ENCODE data around the gene HAPLN2. TPM values are rescaled to one million over a fixed set of nuclear protein-coding genes. Genes with fewer than 3 reads are reported as not detected.
"Not testable (repeated sequence)": the region's sequence is repeated elsewhere in the genome, so short reads cannot be mapped to it uniquely, and the experiment has no call there.

HAPLN2 gene
- total RNA-seq, 1 donor from 2014 or later = not detected

DNA sequence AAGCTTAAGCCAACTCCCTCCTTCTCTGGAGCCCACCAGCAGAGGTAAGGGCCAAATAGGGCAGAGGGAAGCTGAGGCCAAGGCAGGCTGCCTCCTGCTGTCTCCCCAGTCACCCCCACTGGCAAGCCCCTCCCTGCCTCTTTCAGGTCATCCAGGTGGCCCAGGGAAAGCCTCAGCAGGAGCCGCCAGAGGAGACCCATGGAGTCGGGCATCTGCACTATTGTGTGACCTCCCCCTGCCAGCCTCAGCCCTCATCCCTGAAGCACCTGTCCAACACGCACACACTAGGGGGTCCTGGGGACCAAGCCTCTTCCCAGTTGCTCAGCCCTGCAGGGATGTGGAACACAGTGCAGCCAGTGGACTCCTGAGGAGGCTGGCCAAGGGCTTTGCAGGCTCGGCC, 32.9 kb upstream of the HAPLN2 start:
- H3K36me3 ChIP-seq = no peaks in the 10 kb centered on the region
- no peaks in the 10 kb centered on the region for H3K4me1 ChIP-seq
- H3K79me2 ChIP-seq (ENCODE audit: low read depth) = no peaks in the 10 kb centered on the region
- H3K9me3 ChIP-seq (ENCODE audit: low read depth) = no peaks in the 10 kb centered on the region
- no peaks in the 10 kb centered on the region for H3K27me3 ChIP-seq
- Mint-ChIP-seq H3K27ac (no peak overlapping the region), H3K36me3 (no peaks in the 10 kb centered on the region), H3K27me3 (ENCODE audit: insufficient read depth, low read depth) (peaks cover 13% of the 10 kb centered on the region), H3K4me1 (peaks cover 8% of the 10 kb centered on the region), H3K9me3 (no peaks in the 10 kb centered on the region), H3K4me3 (no peak overlapping the region)
- H2AFZ ChIP-seq (replicated peaks) = no peak overlapping the region
- H3K4me3 ChIP-seq = no peak overlapping the region
- H4K20me1 ChIP-seq (ENCODE audit: low read depth) = no peaks in the 10 kb centered on the region
- peaks cover 9% of the 10 kb centered on the region for H3F3A ChIP-seq (ENCODE audit: low read depth)
- H3K4me2 ChIP-seq = no peak overlapping the region
- no peak overlapping the region for H3K27ac ChIP-seq
- H3K9ac ChIP-seq = no peak overlapping the region
- DNase-seq (ENCODE audit: low spot score) = no peak
- no peak for TF ChIP-seq EZH2phosphoT487 (IDR thresholded peaks at IDR 0.05)
- TF ChIP-seq, protein P1, sequence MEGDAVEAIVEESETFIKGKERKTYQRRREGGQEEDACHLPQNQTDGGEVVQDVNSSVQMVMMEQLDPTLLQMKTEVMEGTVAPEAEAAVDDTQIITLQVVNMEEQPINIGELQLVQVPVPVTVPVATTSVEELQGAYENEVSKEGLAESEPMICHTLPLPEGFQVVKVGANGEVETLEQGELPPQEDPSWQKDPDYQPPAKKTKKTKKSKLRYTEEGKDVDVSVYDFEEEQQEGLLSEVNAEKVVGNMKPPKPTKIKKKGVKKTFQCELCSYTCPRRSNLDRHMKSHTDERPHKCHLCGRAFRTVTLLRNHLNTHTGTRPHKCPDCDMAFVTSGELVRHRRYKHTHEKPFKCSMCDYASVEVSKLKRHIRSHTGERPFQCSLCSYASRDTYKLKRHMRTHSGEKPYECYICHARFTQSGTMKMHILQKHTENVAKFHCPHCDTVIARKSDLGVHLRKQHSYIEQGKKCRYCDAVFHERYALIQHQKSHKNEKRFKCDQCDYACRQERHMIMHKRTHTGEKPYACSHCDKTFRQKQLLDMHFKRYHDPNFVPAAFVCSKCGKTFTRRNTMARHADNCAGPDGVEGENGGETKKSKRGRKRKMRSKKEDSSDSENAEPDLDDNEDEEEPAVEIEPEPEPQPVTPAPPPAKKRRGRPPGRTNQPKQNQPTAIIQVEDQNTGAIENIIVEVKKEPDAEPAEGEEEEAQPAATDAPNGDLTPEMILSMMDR (IDR thresholded peaks at IDR 0.05) = no peak
- no peak for TF ChIP-seq EZH2 (IDR thresholded peaks at IDR 0.05)

DNA sequence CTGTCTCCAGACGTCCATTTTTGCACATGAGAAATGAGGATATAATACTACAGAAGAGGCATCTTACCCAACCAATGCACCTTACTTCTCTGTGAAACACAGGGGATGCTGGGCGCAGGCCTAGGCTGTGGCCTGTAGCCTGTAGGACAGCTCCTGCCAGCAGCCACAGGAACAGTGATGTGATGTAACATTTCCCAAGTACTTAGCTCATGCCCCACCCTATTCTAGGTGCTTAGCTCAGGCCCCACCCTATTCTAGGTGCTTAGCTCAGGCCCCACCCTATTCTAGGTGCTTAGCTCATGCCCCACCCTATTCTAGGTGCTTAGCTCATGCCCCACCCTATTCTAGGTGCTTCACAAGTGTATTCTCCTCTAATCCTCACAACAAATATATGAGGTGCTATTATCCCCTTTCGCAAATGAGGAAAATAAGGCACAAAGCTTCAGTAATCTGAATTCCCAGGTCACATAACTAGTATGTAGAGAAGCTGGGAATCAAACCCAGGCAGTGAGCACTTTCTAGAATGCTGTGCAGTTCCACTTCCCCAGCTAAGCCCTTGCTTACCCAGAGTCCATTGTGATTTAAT, 32.2 kb upstream of the HAPLN2 start:
- peaks cover 13% of the 10 kb centered on the region for H3K27me3 Mint-ChIP-seq (ENCODE audit: insufficient read depth, low read depth)
- Histone ChIP-seq H3K9ac (no peak overlapping the region), H3K4me2 (no peak overlapping the region), H3K27me3 (no peaks in the 10 kb centered on the region), H3K27ac (no peak overlapping the region), H3K9me3 (ENCODE audit: low read depth) (no peaks in the 10 kb centered on the region), H3F3A (ENCODE audit: low read depth) (peaks cover 11% of the 10 kb centered on the region), H4K20me1 (ENCODE audit: low read depth) (no peaks in the 10 kb centered on the region), H2AFZ (replicated peaks) (no peak overlapping the region), H3K79me2 (ENCODE audit: low read depth) (peaks cover 3% of the 10 kb centered on the region), H3K4me3 (no peak overlapping the region), H3K4me1 (no peaks in the 10 kb centered on the region), H3K36me3 (no peaks in the 10 kb centered on the region)
- H3K36me3 Mint-ChIP-seq = no peaks in the 10 kb centered on the region
- H3K27ac Mint-ChIP-seq = no peak overlapping the region
- no peak for DNase-seq (ENCODE audit: low spot score)
- TF ChIP-seq EZH2phosphoT487 (IDR thresholded peaks at IDR 0.05) (no peak), EZH2 (IDR thresholded peaks at IDR 0.05) (no peak)
- TF ChIP-seq, protein P1 (IDR thresholded peaks at IDR 0.05) = no peak
- no peak overlapping the region for H3K4me3 Mint-ChIP-seq
- H3K4me1 Mint-ChIP-seq = peaks cover 9% of the 10 kb centered on the region
- H3K9me3 Mint-ChIP-seq = no peaks in the 10 kb centered on the region

DNA sequence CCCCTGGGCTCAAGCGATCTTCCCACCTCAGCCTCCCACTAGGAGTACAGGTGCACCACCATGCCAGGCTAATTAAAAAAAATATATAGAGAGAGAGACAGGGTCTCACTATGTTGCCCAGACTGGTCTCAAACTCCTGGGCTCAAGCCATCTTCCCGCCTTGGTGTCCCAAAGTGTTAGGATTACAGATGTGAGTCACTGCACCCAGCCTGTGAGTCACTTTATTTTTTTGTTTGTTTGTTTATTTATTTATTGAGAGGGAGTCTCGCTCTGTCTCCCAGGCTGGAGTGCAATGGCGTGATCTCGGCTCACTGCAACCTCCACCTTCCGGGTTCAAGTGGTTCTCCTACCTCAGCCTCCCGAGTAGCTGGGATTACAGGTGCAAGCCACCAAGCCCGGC, 31.3 kb upstream of the HAPLN2 start:
- H3K27me3 Mint-ChIP-seq (ENCODE audit: insufficient read depth, low read depth) = peaks cover 12% of the 10 kb centered on the region
- H3K36me3 Mint-ChIP-seq, H3K4me2 ChIP-seq: not testable (repeated sequence)

DNA sequence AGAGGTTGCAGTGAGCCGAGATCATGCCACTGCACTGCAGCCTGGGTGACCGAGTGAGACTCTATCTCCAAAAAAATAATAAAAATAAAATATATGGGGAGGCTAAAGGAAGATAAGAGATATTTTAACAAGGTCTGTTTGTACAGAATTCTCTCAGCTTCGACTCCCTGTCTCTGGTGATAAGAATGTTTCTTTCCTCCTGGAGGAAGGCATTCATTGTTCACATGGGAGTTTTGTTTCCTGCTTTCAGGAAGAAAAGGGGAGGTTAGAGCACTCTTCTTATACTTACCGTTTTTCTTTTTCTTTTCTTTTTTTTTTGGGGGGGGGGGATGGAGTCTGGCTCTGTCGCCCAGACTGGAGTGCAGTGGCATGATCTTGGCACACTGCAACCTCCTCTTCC, 29.7 kb upstream of the HAPLN2 start:
- Histone ChIP-seq H4K20me1 (ENCODE audit: low read depth) (no peaks in the 10 kb centered on the region), H3K27me3 (no peaks in the 10 kb centered on the region), H3K4me2 (no peak overlapping the region), H3K36me3 (no peaks in the 10 kb centered on the region), H3K9ac (no peak overlapping the region), H3K9me3 (ENCODE audit: low read depth) (no peaks in the 10 kb centered on the region), H3K27ac (no peak overlapping the region), H2AFZ (replicated peaks) (no peak overlapping the region), H3K4me1 (peaks cover 5% of the 10 kb centered on the region), H3F3A (ENCODE audit: low read depth) (peaks cover 33% of the 10 kb centered on the region), H3K4me3 (no peak overlapping the region), H3K79me2 (ENCODE audit: low read depth) (peaks cover 5% of the 10 kb centered on the region)
- TF ChIP-seq, protein P1 (IDR thresholded peaks at IDR 0.05) = no peak
- TF ChIP-seq EZH2 (IDR thresholded peaks at IDR 0.05) (no peak), EZH2phosphoT487 (IDR thresholded peaks at IDR 0.05) (no peak)
- H3K9me3 Mint-ChIP-seq = no peaks in the 10 kb centered on the region
- H3K4me3 Mint-ChIP-seq = no peak overlapping the region
- H3K36me3 Mint-ChIP-seq = no peaks in the 10 kb centered on the region
- no peak for DNase-seq (ENCODE audit: low spot score)
- no peak overlapping the region for H3K27ac Mint-ChIP-seq
- peaks cover 13% of the 10 kb centered on the region for H3K27me3 Mint-ChIP-seq (ENCODE audit: insufficient read depth, low read depth)
- peaks cover 21% of the 10 kb centered on the region for H3K4me1 Mint-ChIP-seq

More for the DNA sequence above, 31.3 kb upstream of the HAPLN2 start:
- not testable (repeated sequence) for H3K79me2 ChIP-seq (ENCODE audit: low read depth); DNase-seq (ENCODE audit: low spot score); H3K27ac ChIP-seq; H3K4me3 ChIP-seq; H3K36me3 ChIP-seq; H3K9me3 ChIP-seq (ENCODE audit: low read depth); H3K4me1 ChIP-seq; H3K27me3 ChIP-seq; H3K9ac ChIP-seq; H3K27ac Mint-ChIP-seq; H4K20me1 ChIP-seq (ENCODE audit: low read depth); H2AFZ ChIP-seq (replicated peaks); H3K9me3 Mint-ChIP-seq; H3K4me3 Mint-ChIP-seq
- peaks cover 21% of the 10 kb centered on the region for H3F3A ChIP-seq (ENCODE audit: low read depth)
- H3K4me1 Mint-ChIP-seq = peaks cover 16% of the 10 kb centered on the region

Measured in neural progenitor cell (in vitro differentiated cells).